GM18870 (cell line): ENCODE measurements around the gene CDHR1.
"Not testable (repeated sequence)": the region's sequence is repeated elsewhere in the genome, so short reads cannot be mapped to it uniquely, and the experiment has no call there.

Experiments
- ATAC-seq: cut with Tn5 transposase; IDR thresholded peaks from one replicate; pipeline ENCODE4 v1.9.1; 2021; ENCODE audit warnings: moderate library complexity; ENCODE audit not compliant: unreplicated experiment

CDHR1 gene

GRCh38 chr10:84194424-84195043 is at the start of gene CDHR1:
TSS of gene CDHR1 (plus strand) at chr10:84194537. CDS start at chr10:84194761, 224 bp downstream.
- no peak for ATAC-seq

GRCh38 chr10:84147347-84147746 is 47.0 kb upstream of the CDHR1 start:
- no peak for ATAC-seq

- ATAC-seq = peak; percentile 52
Observed at GRCh38 chr10:84148006-84148597, 46.2 kb upstream of the CDHR1 start.

DNA sequence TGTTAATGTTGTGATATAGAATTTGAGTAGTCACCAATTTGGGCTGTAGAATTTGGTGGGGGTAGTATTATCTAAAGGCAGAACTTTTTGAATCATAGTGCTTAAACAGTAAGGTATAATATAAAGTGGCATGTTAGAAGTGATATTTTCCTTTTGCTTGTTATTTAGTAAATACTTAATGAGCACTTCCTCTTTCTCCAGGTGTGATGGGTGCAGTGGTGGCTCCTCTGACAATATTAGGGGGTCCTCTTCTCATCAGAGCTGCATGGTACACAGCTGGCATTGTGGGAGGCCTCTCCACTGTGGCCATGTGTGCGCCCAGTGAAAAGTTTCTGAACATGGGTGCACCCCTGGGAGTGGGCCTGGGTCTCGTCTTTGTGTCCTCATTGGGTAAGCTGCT is 44.5 kb upstream of the CDHR1 start:
- ATAC-seq = no peak

- no peak for ATAC-seq
Observed at GRCh38 chr10:84152769-84153168, 41.6 kb upstream of the CDHR1 start.

- no peak for ATAC-seq
Observed at GRCh38 chr10:84155521-84155920, 38.8 kb upstream of the CDHR1 start.

DNA sequence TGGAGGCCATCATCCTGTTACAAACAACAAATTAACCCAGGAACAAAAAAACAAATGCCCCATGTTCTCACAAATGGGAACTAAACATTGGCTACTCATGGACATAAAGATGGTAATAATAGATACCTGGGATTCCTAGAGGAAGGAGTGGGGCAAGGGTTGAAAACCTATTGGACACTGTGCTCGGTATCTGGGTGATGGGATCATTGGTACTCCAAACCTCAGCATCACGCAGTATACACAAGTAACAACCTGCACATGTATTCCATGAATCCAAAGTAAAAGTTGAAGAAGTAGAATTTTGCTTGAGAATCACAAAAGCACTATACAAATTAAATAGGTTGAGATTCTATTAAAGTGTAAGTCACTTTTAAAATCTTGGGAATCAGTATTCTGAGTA is 38.3 kb upstream of the CDHR1 start:
- no peak for ATAC-seq

DNA sequence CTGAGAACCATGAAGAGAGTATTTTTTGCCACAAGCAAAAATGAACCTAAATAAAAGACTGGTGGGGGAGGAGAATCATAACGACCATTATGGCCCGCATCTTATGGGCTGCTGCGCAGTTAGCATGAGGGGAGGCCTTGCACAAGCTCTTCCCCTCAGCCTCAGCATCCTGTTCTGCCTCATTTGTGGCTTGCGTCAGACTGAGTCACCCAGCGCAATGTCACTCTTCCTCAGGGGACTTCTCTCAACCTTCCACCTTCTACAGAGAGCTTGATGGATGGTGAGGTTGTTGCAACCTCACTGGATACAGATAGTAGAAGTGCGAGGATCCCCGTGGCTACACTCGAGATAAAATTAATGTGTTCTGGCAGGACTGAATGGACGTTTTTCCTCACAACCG is 37.6 kb upstream of the CDHR1 start:
- no peak for ATAC-seq

- ATAC-seq = no peak
Observed at GRCh38 chr10:84158061-84158460, 36.3 kb upstream of the CDHR1 start.

GRCh38 chr10:84158550-84158949 is 35.8 kb upstream of the CDHR1 start:
- no peak for ATAC-seq

DNA sequence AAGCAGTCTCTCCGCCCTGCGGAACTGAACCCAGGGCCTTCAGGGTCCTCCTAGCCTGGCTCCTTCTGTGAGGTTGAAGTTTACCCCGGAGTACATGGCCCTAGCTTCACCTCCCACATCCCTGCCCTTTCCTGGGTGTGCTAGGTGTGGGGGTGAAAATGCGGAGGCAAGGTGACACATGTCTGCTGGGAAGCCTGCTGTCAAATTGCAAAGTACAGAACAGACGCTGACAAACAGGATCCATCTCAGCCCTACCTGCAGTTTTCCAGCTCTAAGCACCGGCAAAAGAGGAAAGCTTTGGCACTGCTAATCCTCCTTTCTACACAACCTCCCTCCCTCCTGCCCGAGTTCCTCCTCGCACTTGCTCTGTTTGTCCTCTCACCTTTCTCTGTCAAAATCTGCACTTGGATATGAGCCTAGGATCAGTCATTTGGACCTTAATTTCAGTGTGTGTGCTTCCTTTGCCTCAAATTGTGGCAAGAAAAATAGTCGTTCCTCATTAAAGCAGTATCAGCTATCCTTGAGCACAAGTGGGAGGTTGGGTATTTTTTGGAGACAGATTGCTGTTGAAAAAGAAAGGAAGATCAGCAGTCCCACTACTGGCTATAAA is 35.2 kb upstream of the CDHR1 start:
- no peak for ATAC-seq

DNA sequence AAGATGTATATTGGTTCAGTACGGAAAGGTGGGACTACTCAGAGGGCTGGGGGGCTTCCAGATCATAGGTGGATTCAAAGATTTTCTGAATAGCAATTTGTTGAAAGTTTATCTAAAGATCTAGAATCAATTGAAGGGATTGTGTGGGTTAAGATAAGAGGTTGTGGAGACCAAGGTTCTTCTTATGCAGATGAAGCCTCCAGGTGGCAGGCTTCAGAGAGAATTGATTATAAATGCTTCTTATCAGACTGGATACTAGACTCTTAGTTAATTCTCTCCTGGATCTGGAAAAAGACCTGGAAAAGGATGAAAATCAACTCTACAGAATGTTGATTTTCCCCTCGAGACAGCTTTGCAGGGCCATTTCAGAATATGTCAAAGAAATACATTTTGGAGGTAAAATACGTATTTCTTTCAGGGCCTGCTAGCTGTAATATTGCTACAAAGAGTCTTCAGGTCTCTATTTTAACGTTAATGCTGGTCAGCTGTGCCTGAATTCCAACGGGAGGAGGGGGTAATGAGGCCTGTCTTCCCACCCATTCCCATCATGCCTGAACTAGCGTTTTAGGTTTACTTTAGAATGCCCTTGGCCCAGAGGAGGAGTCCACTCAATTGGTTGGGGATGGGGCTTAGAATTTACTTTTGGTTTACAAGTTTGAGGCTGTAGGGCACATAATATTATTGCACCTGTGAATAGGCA is 33.5 kb upstream of the CDHR1 start:
- ATAC-seq = no peak

GRCh38 chr10:84163996-84164395 is 30.3 kb upstream of the CDHR1 start:
- ATAC-seq = no peak

- no peak for ATAC-seq
Observed at GRCh38 chr10:84164442-84164841, 29.9 kb upstream of the CDHR1 start.

DNA sequence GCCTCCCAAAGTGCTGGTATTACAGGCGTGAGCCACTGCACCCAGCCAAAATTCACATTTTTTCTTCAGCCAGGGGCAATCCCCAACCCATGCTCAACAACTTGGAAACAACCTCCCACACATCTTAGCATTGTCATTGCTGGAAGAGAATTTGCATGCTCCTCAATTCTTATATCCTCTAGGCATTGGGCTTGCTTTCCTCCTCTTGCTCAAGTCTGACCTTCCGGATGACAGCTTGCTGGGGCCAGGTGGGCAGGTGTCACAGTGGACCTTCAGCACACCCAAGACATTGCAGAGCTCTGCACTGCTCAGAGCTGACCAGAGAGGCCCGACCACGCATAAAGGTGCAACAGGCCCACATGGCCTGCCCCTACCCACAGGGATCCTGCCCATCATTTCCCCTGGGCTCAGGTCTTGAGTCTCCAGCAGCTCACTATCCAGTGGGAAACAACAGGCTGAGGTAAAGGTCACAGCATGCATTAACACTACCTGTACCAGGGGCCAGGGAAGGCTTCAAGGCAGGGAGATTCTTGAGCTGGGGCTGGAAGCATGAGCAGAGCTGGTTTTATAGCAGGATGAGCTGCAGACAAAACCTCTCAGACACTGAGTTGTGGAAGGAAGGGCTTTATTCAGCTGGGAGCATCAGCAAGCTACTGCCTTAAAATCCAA is 27.6 kb upstream of the CDHR1 start:
- ATAC-seq = peak; percentile 64

DNA sequence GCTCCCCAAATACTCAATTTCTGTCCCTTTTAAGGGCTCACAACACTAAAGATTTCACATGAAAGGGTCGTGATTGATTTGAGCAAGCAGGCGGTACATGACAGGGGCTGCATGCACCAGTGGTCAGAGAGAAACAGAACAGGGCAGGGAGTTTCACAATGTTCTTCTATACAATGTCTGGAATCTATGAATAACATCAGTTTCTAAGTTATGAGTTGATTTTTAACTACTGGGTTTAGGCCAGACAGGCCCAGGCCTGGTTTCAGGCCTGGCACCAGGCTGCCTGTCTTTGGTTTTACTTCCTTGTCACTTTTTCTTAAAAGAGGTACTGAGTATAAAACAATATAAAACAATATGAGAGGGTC is 27.1 kb upstream of the CDHR1 start:
- ATAC-seq = not testable (repeated sequence)

DNA sequence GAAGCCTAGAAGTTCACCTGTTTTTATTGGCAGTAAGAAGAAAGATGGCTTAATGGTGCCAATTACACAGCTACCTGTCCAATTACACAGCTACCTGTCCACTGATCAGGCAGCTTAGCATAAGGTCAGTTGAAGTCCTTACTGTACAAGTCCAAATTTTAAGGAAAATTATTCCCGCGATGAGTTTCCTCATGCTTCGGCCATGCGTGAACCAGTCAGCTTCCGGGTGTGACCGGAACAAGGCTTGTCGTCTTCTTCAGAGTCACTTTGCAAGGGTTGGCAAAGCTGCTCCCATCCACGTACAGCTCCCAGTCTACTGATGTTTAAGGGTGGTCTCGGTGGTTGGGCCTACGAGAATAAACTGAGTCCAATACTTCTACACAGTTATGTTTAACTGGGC is 26.0 kb upstream of the CDHR1 start:
- ATAC-seq = not testable (repeated sequence)

- not testable (repeated sequence) for ATAC-seq
Observed at GRCh38 chr10:84171237-84171636, 23.1 kb upstream of the CDHR1 start.

DNA sequence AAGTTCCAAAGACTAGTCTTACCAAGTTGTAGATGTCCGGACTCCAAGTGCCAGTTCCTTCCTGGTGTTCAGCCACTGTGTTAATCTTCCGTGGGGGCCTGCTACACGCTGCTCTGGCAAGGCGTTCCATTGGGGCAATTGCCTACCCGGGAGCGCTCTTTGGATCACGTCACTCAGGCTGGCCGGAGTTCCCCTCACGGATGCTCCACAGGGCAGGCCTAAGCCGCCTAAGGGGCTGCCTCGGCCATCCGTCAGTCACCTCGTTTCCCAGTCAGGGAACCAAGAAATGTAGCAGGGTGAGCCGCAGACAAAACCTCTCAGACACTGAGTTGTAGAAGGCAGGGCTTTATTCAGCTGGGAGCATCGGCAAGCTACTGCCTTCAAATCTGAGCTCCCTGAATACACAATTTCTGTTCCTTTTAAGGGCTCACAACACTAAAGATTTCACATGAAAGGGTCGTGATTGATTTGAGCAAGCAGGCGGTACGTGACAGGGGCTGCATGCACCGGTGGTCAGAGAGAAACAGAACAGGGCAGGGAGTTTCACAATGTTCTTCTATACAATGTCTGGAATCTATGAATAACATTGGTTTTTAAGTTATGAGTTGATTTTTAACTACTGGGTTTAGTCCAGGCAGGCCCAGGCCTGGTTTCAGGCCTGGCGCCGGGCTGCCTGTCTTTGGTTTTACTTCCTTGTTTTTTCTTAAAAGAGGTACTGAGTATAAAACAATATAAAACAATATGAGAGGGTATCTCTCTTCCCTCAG is 22.5 kb upstream of the CDHR1 start:
- ATAC-seq = peak; percentile 32

- ATAC-seq = peak; percentile 46
Observed at GRCh38 chr10:84172467-84173356, 21.6 kb upstream of the CDHR1 start.
